Muscle layer of duodenum (tissue), 2 donors: ENCODE measurements around the gene FCAMR.

Experiments
- H3K27ac ChIP-seq: one replicate; pipeline ENCODE4 v1.7.0; 2013; ENCODE audit warnings: mild to moderate bottlenecking, low read length
- H3K27me3 ChIP-seq: one replicate; pipeline ENCODE4 v1.7.0; 2013; ENCODE audit warnings: low read depth, mild to moderate bottlenecking, control low read depth, low read length
- H3K36me3 ChIP-seq, 2 donors: one replicate each; pipeline ENCODE4 v1.7.0; 2013; ENCODE audit warnings: low read length in 2 of 2, control low read depth in 1 of 2, mild to moderate bottlenecking in 1 of 2; ENCODE audit not compliant: insufficient read depth in 2 of 2, control insufficient read depth in 1 of 2
- H3K4me1 ChIP-seq, 2 donors: one replicate each; pipeline ENCODE4 v1.7.0; 2013; ENCODE audit warnings: low read length in 2 of 2, mild to moderate bottlenecking in 2 of 2, control low read depth in 1 of 2, moderate library complexity in 1 of 2; ENCODE audit not compliant: insufficient read depth in 2 of 2, control insufficient read depth in 1 of 2
- H3K4me3 ChIP-seq, 2 donors: one replicate each; pipeline ENCODE4 v1.7.0; 2013; ENCODE audit warnings: low read length in 2 of 2, low read depth in 1 of 2, mild to moderate bottlenecking in 1 of 2
- H3K9me3 ChIP-seq, 2 donors: one replicate each; pipeline ENCODE4 v1.7.0; 2013; ENCODE audit warnings: low read length in 2 of 2, control low read depth in 1 of 2, mild to moderate bottlenecking in 1 of 2; ENCODE audit not compliant: control insufficient read depth in 1 of 2
- donor health status: healthy.

The FCAMR gene

GRCh38 chr1:206992790-206993189, 22.5 kb upstream of the FCAMR start:
- H3K27ac ChIP-seq: no peak overlapping the region
- H3K4me1 ChIP-seq: no peaks in the 10 kb centered on the region
- no peaks in the 10 kb centered on the region for H3K9me3 ChIP-seq
- no peaks in the 10 kb centered on the region for H3K27me3 ChIP-seq
- H3K36me3 ChIP-seq: no peaks in the 10 kb centered on the region
- H3K4me3 ChIP-seq: no peak overlapping the region

- Histone ChIP-seq H3K9me3 (no peaks in the 10 kb centered on the region), H3K36me3 (no peaks in the 10 kb centered on the region), H3K4me3 (no peak overlapping the region), H3K27me3 (no peaks in the 10 kb centered on the region), H3K27ac (no peak overlapping the region), H3K4me1 (no peaks in the 10 kb centered on the region)
These were observed 17.6 kb upstream of the FCAMR start for GRCh38 chr1:206987873-206988272.

GRCh38 chr1:206986885-206987284, 16.6 kb upstream of the FCAMR start:
- Histone ChIP-seq H3K9me3 (no peaks in the 10 kb centered on the region), H3K36me3 (no peaks in the 10 kb centered on the region), H3K27me3 (no peaks in the 10 kb centered on the region), H3K4me1 (no peaks in the 10 kb centered on the region), H3K4me3 (no peak overlapping the region), H3K27ac (no peak overlapping the region)

GRCh38 chr1:206986402-206986801, 16.1 kb upstream of the FCAMR start:
- no peaks in the 10 kb centered on the region for H3K4me1 ChIP-seq
- no peak overlapping the region for H3K27ac ChIP-seq
- no peaks in the 10 kb centered on the region for H3K36me3 ChIP-seq

GRCh38 chr1:206985162-206985749, 15.0 kb upstream of the FCAMR start:
- H3K27ac ChIP-seq: no peak overlapping the region
- no peak overlapping the region for H3K4me3 ChIP-seq
- H3K4me1 ChIP-seq: no peaks in the 10 kb centered on the region
- no peaks in the 10 kb centered on the region for H3K27me3 ChIP-seq
- no peaks in the 10 kb centered on the region for H3K36me3 ChIP-seq
- H3K9me3 ChIP-seq: no peaks in the 10 kb centered on the region

More at GRCh38 chr1:206986402-206986801, 16.1 kb upstream of the FCAMR start:
- Histone ChIP-seq H3K9me3 (no peaks in the 10 kb centered on the region), H3K4me3 (no peak overlapping the region), H3K27me3 (no peaks in the 10 kb centered on the region)

GRCh38 chr1:206982216-206982615, 12.0 kb upstream of the FCAMR start:
- H3K4me3 ChIP-seq: no peak overlapping the region
- no peaks in the 10 kb centered on the region for H3K27me3 ChIP-seq
- H3K27ac ChIP-seq: no peak overlapping the region
- H3K4me1 ChIP-seq: no peaks in the 10 kb centered on the region
- H3K9me3 ChIP-seq: no peaks in the 10 kb centered on the region
- no peaks in the 10 kb centered on the region for H3K36me3 ChIP-seq

- H3K36me3 ChIP-seq: no peaks in the 10 kb centered on the region
- H3K9me3 ChIP-seq: no peaks in the 10 kb centered on the region
- peaks cover 0 to 4% of the 10 kb centered on the region in 2 donors for H3K4me1 ChIP-seq
- H3K27ac ChIP-seq: no peak overlapping the region
- H3K4me3 ChIP-seq: no peak overlapping the region
- H3K27me3 ChIP-seq: no peaks in the 10 kb centered on the region
These were observed 9.3 kb upstream of the FCAMR start for GRCh38 chr1:206979379-206980043.

- H3K27ac ChIP-seq: no peak overlapping the region
- H3K9me3 ChIP-seq: no peaks in the 10 kb centered on the region
- no peaks in the 10 kb centered on the region for H3K27me3 ChIP-seq
- H3K4me3 ChIP-seq: no peak overlapping the region
- no peaks in the 10 kb centered on the region for H3K36me3 ChIP-seq
- peaks cover 0 to 4% of the 10 kb centered on the region in 2 donors for H3K4me1 ChIP-seq
These were observed 8.0 kb upstream of the FCAMR start for GRCh38 chr1:206978259-206978658.

- Histone ChIP-seq H3K36me3 (no peaks in the 10 kb centered on the region), H3K9me3 (no peaks in the 10 kb centered on the region), H3K4me3 (no peak overlapping the region), H3K27ac (no peak overlapping the region), H3K27me3 (no peaks in the 10 kb centered on the region), H3K4me1 (peaks cover 3 to 4% of the 10 kb centered on the region in 2 donors)
These were observed 5.0 kb upstream of the FCAMR start for GRCh38 chr1:206975306-206975705.

GRCh38 chr1:206974140-206974539, 3.9 kb upstream of the FCAMR start:
- peaks cover 3 to 4% of the 10 kb centered on the region in 2 donors for H3K4me1 ChIP-seq
- no peak overlapping the region for H3K27ac ChIP-seq

GRCh38 chr1:206972728-206973127, 2.5 kb upstream of the FCAMR start:
- H3K27me3 ChIP-seq: no peaks in the 10 kb centered on the region

More at GRCh38 chr1:206974140-206974539, 3.9 kb upstream of the FCAMR start:
- Histone ChIP-seq H3K9me3 (no peaks in the 10 kb centered on the region), H3K4me3 (no peak overlapping the region), H3K27me3 (no peaks in the 10 kb centered on the region), H3K36me3 (no peaks in the 10 kb centered on the region)

More at GRCh38 chr1:206972728-206973127, 2.5 kb upstream of the FCAMR start:
- peaks cover 3 to 4% of the 10 kb centered on the region in 2 donors for H3K4me1 ChIP-seq
- no peak overlapping the region for H3K4me3 ChIP-seq
- no peaks in the 10 kb centered on the region for H3K36me3 ChIP-seq
- H3K9me3 ChIP-seq: no peaks in the 10 kb centered on the region
- peak overlapping the region; percentile 60 for H3K27ac ChIP-seq
